HG02884 (cell line): ENCODE data around the gene IL27RA.

Experiments
- ATAC-seq: cut with Tn5 transposase; IDR thresholded peaks from one replicate; pipeline ENCODE4 v1.9.1; 2021; ENCODE audit warnings: mild to moderate bottlenecking, moderate library complexity; ENCODE audit not compliant: unreplicated experiment

IL27RA gene

DNA sequence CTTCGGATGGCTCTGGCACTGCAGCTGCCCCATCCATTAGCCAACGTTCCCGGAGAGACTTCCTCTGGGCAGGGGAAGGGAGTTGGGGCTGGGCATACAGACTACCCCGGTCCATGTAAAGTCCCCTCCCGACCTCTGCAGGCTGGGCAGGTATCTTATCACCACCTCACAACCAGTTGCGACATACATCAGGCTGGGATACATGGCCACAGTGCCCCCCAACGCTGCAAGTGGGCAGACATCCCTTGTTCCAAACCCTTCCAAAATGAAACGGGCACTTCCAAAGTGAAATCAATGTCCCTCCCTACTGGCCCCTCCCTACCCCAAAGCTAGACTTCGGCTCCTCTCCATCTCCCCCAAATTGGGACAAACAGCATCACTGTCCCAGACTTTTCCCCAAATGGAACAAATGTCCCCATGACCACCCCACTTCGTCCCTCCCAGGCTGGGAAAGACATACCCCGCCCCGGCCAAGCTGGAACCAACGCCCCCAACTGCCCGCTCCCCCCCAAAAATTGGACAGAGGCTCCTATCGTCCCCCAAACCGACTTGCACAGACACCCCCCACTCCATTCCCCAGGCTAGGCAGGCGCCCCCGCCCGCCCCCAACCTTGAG lies 25.3 kb downstream of the IL27RA start:
- no peak for ATAC-seq

DNA sequence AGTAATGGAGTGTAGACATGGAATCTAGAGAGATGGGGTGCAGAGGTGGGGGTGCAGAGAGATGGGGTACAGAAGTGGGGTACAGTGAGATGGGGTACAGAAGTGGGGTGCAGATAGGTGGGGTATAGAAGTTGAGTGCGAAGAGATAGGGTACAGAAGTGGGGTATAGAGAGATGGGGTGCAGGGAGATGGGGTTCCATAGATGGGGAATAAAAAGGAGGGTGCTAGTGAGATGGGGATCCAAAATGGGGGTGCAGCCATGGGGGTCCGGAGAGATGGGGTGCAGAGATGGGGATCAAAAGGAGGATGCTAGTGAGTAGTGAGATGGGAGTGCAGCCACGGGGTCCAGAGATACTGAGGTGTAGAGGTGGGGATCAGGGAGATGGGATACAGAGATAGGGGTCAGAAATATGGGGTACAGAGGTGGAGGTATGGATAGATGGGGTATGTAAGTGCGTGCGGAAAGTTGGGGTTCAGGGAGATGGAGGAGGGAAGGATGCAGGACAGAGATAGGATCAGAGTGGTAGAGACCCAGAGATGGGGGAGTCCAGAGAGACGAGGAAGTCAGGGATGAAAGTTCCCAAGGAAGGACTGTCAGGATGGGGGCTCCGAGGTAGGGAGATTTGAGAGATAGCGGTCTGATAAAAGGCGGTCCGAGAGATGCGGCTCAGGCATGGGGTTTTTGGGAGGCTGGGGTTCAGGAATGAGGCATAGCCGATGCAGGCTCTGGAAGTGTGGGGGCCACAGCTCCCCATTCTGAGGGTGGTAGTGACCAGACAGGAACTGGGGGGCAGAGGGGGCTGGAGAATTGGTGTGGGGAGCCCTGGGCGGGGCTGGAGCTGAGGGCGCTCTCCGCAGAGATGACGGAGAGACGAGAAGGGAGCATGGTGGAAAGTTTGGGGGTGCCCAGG lies 26.9 kb downstream of the IL27RA start:
- no peak for ATAC-seq

GRCh38 chr19:14059093-14059480 lies 27.5 kb downstream of the IL27RA start:
- ATAC-seq = no peak

DNA sequence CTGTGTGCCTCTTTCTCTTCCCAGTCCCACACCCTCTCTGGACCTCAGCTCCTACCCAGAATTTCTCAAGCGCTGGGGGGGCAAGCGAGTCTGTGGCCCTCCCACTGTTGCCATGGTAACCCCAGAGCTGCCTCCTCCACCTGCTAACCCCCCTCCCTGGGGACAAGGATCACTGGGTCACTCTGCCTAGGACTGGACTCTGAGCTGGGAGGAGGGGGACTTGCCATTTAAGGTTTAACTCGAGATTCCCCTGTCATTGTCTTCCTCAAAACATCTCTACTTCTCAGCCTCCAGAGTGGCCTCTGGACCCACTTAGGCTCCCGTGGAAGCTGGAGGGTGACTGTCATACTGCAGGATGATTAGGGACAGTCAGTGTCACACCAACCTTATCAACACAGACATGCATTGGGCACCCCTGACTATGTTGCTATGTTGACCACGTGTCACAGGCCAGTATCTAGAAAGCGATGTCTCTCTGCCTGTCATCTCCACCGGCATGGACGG lies 28.1 kb downstream of the IL27RA start:
- no peak for ATAC-seq

DNA sequence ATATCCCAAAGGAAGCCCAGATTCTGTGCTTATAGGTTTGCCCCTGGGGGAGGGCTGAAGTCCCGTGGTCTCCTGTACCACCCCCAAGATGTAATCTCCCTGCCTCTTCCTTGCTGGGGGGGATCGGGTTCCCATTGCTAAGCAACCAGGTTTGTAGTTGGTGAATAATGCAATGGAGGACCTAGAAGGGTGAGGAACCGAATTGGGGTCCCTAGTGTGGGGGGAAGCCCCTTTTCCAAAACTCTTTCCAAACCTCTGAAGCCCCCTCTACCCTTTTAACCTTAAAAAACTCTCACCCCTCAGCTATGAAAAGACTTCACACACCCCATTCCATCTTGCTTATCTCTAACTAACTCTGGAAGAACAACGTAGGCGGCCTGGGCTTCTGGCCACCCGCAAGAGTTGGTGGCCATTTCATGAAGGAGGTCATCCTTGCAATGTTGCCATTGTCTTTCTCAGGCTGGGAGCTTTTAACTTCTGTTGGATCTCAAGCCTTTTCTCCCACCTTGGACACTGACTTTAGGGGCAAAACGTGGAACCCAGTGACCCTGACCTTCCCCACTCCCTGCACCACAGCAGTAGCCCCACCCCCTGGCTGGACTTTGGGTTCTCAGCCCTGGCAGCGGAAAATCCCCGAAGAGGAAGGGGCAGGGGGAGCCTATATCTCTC lies 29.7 kb downstream of the IL27RA start:
- no peak for ATAC-seq

GRCh38 chr19:14061751-14062557 lies 30.4 kb downstream of the IL27RA start, which contains the start of gene PALM3:
Gene PALM3, minus strand, starts transcription at chr19:14062076. Its CDS starts 96 bp downstream, at chr19:14061980.
- ATAC-seq = no peak

DNA sequence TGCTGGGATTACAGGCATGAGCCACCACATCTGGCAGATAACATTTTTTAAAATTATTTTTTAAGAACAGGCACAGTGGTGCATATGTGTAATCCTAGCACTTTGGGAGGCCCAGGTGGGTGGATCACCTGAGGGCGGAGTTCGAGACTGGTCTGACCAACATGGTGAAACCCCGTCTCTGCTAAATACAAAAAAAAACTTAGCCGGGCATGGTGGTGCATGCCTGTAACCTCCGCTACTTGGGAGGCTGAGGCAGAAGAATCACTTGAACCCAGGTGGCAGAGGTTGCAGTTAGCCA lies 30.9 kb downstream of the IL27RA start:
- no peak for ATAC-seq

DNA sequence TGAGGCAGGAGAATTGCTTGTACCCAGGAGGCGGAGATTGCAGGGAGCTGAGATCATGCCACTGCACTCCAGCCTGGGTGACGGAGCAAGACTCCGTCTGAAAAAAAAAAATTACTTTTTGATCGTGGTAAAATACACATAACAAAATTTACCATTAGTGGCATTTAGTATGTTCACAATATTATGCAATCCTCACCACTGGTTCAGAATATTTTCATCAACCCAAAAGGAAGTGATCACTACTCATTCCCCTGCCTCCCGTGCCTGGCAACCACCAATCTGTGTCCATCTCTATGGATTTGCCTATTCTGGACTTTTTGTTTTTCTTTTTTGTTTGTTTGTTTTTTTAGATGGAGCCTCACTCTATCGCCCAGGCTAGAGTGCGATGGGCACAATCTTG lies 31.5 kb downstream of the IL27RA start:
- no peak for ATAC-seq

- no peak for ATAC-seq
These were observed 34.6 kb downstream of the IL27RA start for GRCh38 chr19:14066134-14066533.

DNA sequence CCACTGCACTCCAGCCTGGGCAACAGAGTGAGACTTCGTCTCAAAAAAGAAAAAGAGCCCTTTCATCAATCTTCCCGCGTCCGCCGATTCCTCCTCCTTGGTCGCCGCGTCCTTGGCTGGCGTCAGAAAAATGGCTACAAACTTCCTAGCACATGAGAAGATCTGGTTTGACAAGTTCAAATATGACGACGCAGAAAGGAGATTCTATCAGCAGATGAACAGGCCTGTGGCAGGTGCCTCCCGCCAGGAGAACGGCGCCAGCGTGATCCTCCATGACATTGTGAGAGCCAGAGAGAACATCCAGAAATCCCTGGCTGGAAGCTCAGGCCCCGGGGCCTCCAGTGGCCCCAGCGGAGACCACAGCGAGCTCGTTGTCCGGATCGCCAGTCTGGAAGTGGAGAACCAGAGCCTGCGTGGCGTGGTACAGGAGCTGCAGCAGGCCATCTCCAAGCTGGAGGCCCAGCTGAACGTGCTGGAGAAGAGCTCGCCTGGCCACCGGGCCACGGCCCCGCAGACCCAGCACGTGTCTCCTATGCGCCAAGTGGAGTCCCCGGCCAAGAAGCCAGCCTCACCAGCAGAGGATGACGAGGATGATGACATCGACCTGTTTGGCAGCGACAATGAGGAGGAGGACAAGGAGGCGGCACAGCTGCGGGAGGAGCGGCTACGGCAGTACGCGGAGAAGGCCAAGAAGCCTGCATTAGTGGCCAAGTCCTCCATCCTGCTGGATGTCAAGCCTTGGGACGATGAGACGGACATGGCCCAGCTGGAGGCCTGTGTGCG lies 38.9 kb downstream of the IL27RA start:
- ATAC-seq = no peak

DNA sequence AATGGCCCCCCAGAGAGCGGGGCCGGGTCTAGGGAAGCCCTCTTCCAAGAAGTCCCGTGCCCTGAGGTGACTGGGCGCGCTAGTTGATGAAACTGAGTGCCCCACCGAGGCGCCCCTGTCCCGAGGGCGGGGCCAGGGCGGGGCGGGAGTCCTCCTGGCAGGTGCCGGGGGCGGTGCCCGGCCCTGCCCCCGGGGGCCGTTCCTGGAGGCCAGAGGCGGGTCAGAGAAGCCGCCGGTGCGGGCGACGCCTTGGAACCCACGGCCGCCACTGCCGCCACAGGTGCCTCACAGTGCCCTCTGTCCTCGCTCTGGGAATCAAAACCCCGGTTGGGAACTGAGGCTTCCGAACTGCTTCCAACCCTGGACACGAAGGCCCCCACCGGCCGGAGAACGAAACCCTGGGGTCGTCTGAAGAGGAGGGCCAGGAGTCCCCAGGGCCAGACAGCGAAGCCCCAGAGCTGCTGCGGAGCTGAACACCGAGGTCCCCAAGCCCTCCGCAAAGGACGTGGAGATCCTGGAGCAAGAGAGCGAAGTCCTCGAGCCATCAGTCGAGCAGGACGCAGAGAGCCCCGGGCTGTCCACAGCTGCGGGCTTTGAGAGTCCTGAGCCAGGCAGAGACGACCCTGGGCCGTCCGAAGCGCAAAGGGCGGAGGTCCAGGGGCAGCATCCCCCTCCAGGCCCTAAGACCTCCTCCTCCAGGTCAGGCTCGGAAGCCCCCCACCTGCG lies 41.1 kb downstream of the IL27RA start, which contains the start of gene MISP3:
MISP3 (plus strand) TSS at position 252 of the 726 bp plus-strand sequence. CDS start 524 bp downstream, outside the sequence.
- no peak for ATAC-seq

DNA sequence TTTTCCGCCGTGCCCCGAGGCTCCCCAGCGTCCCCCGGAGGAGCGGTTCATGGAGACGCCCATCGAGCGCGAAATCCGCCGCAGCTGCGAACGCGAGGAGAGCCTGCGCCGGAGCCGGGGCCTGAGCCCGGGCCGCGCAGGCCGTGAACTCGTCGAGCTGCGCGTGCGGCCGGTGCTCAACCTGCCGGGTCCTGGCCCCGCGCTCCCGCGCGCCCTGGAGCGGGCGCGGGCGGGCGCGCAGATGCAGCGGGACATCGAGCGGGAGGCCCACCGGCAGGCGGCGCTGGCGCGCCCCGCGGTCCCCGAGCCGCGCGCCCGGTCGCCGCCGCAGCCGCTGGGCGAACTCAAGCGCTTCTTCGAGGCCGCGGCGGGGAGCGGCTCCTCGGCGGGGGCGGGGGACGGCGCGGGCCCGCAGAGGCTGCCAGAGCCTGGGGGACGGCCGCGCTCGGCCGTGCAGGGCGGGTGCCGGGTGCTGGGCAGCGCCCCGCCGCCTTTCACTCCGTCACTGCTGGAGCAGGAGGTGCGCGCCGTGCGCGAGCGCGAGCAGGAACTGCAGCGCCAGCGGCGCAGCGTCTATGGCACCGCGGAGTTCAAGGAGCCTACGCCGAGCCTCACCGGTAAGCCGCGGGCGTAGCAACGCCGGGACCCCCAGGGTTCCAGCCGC lies 41.8 kb downstream of the IL27RA start:
- no peak for ATAC-seq

- no peak for ATAC-seq
These were observed 42.6 kb downstream of the IL27RA start for GRCh38 chr19:14073925-14074838.

DNA sequence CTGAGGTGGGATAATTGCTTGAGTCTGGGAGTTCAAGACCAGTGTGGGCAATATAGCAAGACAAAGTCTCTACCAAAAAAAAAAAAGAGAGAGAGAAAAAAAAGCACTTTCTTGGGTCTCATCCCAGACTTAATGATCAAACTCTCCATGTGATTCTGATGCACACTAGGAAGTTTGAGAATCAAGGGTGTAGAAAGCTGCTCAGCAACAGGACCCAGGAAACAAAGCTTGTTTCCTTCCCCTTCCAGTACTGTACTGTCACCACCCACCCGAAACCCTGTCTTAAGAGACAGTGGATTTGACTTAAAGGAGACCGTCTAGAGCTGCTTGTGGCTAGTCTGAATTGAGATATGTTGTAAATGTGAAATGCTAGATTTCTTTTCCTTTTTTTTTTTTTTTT lies 46.8 kb downstream of the IL27RA start:
- no peak for ATAC-seq

DNA sequence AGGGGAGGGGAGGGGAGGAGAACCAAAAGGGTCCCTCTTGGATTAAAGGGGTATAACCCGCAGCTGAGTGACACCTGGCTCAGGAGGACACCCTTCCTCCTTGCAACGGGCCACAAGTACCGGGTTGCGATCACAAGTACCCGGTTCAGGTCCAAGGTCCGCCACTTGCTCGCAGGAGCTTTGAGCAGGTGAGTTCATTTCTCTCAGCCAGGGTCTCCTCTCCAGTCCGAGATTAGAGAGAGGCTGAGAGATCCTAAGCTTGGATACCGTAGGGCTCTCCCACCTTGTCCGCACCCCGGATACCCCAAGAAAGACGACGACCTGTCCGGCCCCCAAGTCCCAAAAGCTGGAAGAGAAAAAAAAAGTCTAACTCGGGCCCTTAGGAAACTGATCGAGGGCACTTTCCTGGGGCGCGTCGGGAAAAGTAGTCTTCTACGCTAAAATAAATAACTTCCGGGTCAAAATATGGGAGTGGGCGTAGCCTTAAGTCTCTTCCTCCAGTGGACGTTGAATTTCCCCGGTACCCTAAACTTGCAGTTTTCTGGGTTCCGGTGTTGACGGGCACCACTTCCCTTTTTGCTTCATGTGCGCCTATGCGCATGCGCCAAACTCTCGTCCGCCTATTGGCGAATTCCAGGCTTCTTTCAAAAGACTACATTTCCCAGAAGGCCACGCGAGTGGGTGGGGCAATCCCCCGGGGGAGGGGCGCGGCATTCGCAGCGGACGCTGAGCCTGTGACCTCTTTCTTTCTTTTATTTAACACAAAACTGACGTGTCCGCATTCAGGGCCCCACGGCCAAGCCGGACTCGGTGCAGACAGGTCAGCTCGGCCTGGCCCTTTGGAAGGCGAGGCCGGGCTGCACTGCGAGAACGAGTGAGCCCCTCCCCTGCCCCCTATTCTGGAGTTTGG lies 49.6 kb downstream of the IL27RA start:
- peak; percentile 76 for ATAC-seq

GRCh38 chr19:14081797-14082674 lies 50.5 kb downstream of the IL27RA start:
- ATAC-seq = no peak
